ENCODE measurements around the gene CIBAR2.

Gene CIBAR2

DNA sequence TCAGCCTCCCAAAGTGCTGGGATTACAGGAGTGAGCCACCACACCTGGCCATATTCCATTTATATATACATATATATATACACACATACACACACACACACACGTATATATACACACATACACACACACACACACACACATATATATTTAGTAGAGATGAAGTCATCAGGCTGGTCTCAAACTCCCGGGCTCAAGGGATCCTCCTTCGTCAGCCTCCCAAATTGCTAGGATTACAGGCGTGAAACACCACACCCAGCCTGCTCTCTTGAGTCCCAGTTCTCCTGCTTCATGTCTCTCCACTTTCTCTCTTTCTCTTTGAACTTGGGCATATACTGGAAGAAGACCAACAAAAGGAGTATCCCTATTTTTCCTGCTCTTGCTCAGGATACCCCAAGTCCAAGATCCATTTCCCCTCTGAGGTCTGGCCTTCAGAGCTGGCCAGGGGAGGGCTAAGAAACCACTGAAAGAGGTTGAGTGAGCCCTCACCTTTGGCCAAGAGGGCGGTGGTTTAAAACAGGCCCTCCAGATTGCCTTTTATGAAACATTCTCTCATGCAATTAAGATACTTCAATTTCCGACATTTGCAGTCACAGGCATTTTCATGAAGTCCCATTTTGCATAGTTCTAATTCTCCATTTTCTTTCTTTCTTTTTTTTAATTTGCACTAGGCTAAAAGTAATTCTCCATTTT, 37.9 kb downstream of the CIBAR2 start:
- H3K36me3 ChIP-seq (ENCODE audit: control insufficient read depth in 2 of 2, insufficient read depth in 1 of 2, low read length in 2 of 2) = peaks cover 0 to 34% of the 10 kb centered on the region in 2 experiments; a peak in 1 of 3 replicates
- CTCF ChIA-PET = interaction anchor here (0.7 kb wide), 1 partner anchor 29 kb away, joined by 3 read pairs; no protein-coding TSS in a partner anchor

DNA sequence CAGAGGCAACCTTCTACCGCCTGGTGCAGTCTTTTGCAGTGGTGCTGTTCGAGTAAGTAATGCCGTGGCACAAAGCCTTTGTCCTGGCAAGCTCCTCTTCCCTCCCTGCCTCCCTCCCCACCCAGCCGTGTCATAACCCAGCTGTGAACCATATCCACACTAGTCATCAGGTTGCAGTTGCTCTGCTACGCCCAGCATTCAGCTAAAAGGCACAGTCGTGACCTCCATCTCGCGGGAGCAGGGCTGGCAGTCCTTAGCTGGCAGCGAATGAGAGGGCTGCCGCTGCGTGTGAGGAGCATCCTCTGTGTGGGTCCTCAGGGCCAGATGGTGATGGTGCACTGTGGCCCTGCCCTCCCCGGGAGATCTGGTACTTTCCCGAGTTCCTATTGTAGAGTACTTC, 39.3 kb downstream of the CIBAR2 start:
- H3K4me1 ChIP-seq (ENCODE audit: control insufficient read depth, insufficient read depth, low read length) = no peaks in the 10 kb centered on the region
- no peaks in the 10 kb centered on the region for H3K9me3 ChIP-seq (ENCODE audit: control insufficient read depth, insufficient read depth, low read depth, low read length)
- CTCF ChIA-PET = no interaction called here
- no peak for TF ChIP-seq ZSCAN23 (tag by site-specific recombination; IDR thresholded peaks at IDR 0.05)
- TF ChIP-seq GLIS2 (tag by site-specific recombination; IDR thresholded peaks at IDR 0.05) = no peak
- no peak for TF ChIP-seq ZNF155 (tag by site-specific recombination; IDR thresholded peaks at IDR 0.05)
- TF ChIP-seq OSR2 (tag by site-specific recombination; IDR thresholded peaks at IDR 0.05) = no peak
- TF ChIP-seq, protein P1, sequence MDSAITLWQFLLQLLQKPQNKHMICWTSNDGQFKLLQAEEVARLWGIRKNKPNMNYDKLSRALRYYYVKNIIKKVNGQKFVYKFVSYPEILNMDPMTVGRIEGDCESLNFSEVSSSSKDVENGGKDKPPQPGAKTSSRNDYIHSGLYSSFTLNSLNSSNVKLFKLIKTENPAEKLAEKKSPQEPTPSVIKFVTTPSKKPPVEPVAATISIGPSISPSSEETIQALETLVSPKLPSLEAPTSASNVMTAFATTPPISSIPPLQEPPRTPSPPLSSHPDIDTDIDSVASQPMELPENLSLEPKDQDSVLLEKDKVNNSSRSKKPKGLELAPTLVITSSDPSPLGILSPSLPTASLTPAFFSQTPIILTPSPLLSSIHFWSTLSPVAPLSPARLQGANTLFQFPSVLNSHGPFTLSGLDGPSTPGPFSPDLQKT (IDR thresholded peaks at IDR 0.05; ENCODE audit: borderline replicate concordance, low read depth, low read length) = no peak
- TF ChIP-seq, protein P2, sequence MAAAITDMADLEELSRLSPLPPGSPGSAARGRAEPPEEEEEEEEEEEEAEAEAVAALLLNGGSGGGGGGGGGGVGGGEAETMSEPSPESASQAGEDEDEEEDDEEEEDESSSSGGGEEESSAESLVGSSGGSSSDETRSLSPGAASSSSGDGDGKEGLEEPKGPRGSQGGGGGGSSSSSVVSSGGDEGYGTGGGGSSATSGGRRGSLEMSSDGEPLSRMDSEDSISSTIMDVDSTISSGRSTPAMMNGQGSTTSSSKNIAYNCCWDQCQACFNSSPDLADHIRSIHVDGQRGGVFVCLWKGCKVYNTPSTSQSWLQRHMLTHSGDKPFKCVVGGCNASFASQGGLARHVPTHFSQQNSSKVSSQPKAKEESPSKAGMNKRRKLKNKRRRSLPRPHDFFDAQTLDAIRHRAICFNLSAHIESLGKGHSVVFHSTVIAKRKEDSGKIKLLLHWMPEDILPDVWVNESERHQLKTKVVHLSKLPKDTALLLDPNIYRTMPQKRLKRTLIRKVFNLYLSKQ (tag by site-specific recombination; IDR thresholded peaks at IDR 0.05; ENCODE audit: borderline replicate concordance) = no peak
- no peak for TF ChIP-seq ZNF169 (tag by site-specific recombination; IDR thresholded peaks at IDR 0.05)
- TF ChIP-seq HOXD13 (CRISPR knock-in tag; IDR thresholded peaks at IDR 0.05; ENCODE audit: borderline replicate concordance) = no peak
- no peak for TF ChIP-seq ZNF211 (tag by site-specific recombination; IDR thresholded peaks at IDR 0.05; ENCODE audit: low read depth)
- TF ChIP-seq, protein P3, sequence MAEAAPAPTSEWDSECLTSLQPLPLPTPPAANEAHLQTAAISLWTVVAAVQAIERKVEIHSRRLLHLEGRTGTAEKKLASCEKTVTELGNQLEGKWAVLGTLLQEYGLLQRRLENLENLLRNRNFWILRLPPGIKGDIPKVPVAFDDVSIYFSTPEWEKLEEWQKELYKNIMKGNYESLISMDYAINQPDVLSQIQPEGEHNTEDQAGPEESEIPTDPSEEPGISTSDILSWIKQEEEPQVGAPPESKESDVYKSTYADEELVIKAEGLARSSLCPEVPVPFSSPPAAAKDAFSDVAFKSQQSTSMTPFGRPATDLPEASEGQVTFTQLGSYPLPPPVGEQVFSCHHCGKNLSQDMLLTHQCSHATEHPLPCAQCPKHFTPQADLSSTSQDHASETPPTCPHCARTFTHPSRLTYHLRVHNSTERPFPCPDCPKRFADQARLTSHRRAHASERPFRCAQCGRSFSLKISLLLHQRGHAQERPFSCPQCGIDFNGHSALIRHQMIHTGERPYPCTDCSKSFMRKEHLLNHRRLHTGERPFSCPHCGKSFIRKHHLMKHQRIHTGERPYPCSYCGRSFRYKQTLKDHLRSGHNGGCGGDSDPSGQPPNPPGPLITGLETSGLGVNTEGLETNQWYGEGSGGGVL (tag by site-specific recombination; IDR thresholded peaks at IDR 0.05) = no peak
- TF ChIP-seq WT1 (tag by site-specific recombination; IDR thresholded peaks at IDR 0.05) = no peak
- no peak for TF ChIP-seq BCL11A (tag by site-specific recombination; IDR thresholded peaks at IDR 0.05; ENCODE audit: low read depth)
- TF ChIP-seq ZNF621 (tag by site-specific recombination; IDR thresholded peaks at IDR 0.05) = no peak
- TF ChIP-seq MZF1 (tag by site-specific recombination; IDR thresholded peaks at IDR 0.05; ENCODE audit: borderline replicate concordance) = no peak
- no peak for TF ChIP-seq ZNF549 (tag by site-specific recombination; IDR thresholded peaks at IDR 0.05)
- POLR2A ChIA-PET = no interaction called here
- H3K4me3 ChIP-seq (ENCODE audit: low read depth, low read length) = no peak overlapping the region
- H3K27ac ChIP-seq (ENCODE audit: extremely low read depth, low read depth, low read length) = no peak overlapping the region
- H3K36me3 ChIP-seq (ENCODE audit: control insufficient read depth in 2 of 2, insufficient read depth in 1 of 2, low read length in 2 of 2) = peaks cover 0 to 29% of the 10 kb centered on the region in 2 experiments; a peak in 1 of 3 replicates

More for the DNA sequence above, 37.9 kb downstream of the CIBAR2 start:
- TF ChIP-seq ZNF302 (tag by site-specific recombination; IDR thresholded peaks at IDR 0.05; ENCODE audit: low read depth) = no peak
- TF ChIP-seq ZNF677 (tag by site-specific recombination; IDR thresholded peaks at IDR 0.05) = no peak
- no peak for TF ChIP-seq HOXA7 (CRISPR knock-in tag; IDR thresholded peaks at IDR 0.05; ENCODE audit: borderline replicate concordance)
- no peak for TF ChIP-seq ZNF473 (tag by site-specific recombination; IDR thresholded peaks at IDR 0.05)
- no peak for TF ChIP-seq FEZF1 (tag by site-specific recombination; IDR thresholded peaks at IDR 0.05)
- no peak for TF ChIP-seq ZFHX2 (tag by site-specific recombination; conservative IDR thresholded peaks at IDR 0.05)
- TF ChIP-seq SP7 (tag by site-specific recombination; IDR thresholded peaks at IDR 0.05) = no peak
- TF ChIP-seq ZNF350 (tag by site-specific recombination; IDR thresholded peaks at IDR 0.05) = no peak
- no peak for TF ChIP-seq KLF10 (tag by site-specific recombination; IDR thresholded peaks at IDR 0.05)
- no peak for TF ChIP-seq ZNF626 (tag by site-specific recombination; IDR thresholded peaks at IDR 0.05)
- TF ChIP-seq ZBTB21 (tag by site-specific recombination; IDR thresholded peaks at IDR 0.05) = no peak
- TF ChIP-seq ZFP3 (tag by site-specific recombination; IDR thresholded peaks at IDR 0.05; ENCODE audit: low read depth) = no peak
- TF ChIP-seq, protein P4, sequence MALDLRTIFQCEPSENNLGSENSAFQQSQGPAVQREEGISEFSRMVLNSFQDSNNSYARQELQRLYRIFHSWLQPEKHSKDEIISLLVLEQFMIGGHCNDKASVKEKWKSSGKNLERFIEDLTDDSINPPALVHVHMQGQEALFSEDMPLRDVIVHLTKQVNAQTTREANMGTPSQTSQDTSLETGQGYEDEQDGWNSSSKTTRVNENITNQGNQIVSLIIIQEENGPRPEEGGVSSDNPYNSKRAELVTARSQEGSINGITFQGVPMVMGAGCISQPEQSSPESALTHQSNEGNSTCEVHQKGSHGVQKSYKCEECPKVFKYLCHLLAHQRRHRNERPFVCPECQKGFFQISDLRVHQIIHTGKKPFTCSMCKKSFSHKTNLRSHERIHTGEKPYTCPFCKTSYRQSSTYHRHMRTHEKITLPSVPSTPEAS (tag by site-specific recombination; IDR thresholded peaks at IDR 0.05) = 0 out of 2 replicates have a peak, but pooled peaks have one; percentile 16
- no peak for TF ChIP-seq ZNF654 (tag by site-specific recombination; IDR thresholded peaks at IDR 0.05; ENCODE audit: low read depth)
- TF ChIP-seq, protein P5, sequence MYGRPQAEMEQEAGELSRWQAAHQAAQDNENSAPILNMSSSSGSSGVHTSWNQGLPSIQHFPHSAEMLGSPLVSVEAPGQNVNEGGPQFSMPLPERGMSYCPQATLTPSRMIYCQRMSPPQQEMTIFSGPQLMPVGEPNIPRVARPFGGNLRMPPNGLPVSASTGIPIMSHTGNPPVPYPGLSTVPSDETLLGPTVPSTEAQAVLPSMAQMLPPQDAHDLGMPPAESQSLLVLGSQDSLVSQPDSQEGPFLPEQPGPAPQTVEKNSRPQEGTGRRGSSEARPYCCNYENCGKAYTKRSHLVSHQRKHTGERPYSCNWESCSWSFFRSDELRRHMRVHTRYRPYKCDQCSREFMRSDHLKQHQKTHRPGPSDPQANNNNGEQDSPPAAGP (tag by site-specific recombination; IDR thresholded peaks at IDR 0.05) = 0 out of 2 replicates have a peak, but pooled peaks have one; percentile 29
- Histone ChIP-seq H3K4me3 (ENCODE audit: low read depth, low read length) (no peak overlapping the region), H3K4me1 (ENCODE audit: control insufficient read depth, insufficient read depth, low read length) (no peaks in the 10 kb centered on the region), H3K27ac (ENCODE audit: extremely low read depth, low read depth, low read length) (no peak overlapping the region), H3K9me3 (ENCODE audit: control insufficient read depth, insufficient read depth, low read depth, low read length) (no peaks in the 10 kb centered on the region)
- POLR2A ChIA-PET = no interaction called here
